ENCODE data around the gene RFWD3. TPM values are rescaled to one million over a fixed set of nuclear protein-coding genes. Genes with fewer than 3 reads are reported as not detected.
"Not testable (repeated sequence)": the region's sequence is repeated elsewhere in the genome, so short reads cannot be mapped to it uniquely, and the experiment has no call there.

RFWD3 gene
- total and polyA plus RNA-seq, 2 experiments from 2014 or later, result 8.2 to 11.1 TPM

GRCh38 chr16:74679983-74680382 is 13.3 kb upstream of the RFWD3 start:
- no peaks in the 10 kb centered on the region for H3K4me1 ChIP-seq (ENCODE audit: low read depth)
- DNase-seq (ENCODE audit: low read depth in 1 of 2, low spot score in 1 of 2), result peak in 1 of 2 donors; percentile 25
- no peaks in the 10 kb centered on the region for H3K36me3 ChIP-seq
- TF ChIP-seq CTCF (IDR thresholded peaks at IDR 0.05; ENCODE audit: low read depth, low read length), result no peak
- H3K27ac ChIP-seq, result no peak overlapping the region
- H3K4me3 ChIP-seq, result no peak overlapping the region
- H3K9me3 ChIP-seq (ENCODE audit: low read depth), result no peaks in the 10 kb centered on the region
- H3K27me3 ChIP-seq, result peaks cover 3% of the 10 kb centered on the region

GRCh38 chr16:74677868-74678267 is 11.2 kb upstream of the RFWD3 start:
- no peak for TF ChIP-seq CTCF (IDR thresholded peaks at IDR 0.05; ENCODE audit: low read depth, low read length)
- H3K27me3 ChIP-seq, result peaks cover 3% of the 10 kb centered on the region
- no peaks in the 10 kb centered on the region for H3K9me3 ChIP-seq (ENCODE audit: low read depth)
- H3K4me1 ChIP-seq (ENCODE audit: low read depth), result no peaks in the 10 kb centered on the region
- no peaks in the 10 kb centered on the region for H3K36me3 ChIP-seq
- H3K27ac ChIP-seq, result no peak overlapping the region
- H3K4me3 ChIP-seq, result no peak overlapping the region
- DNase-seq (ENCODE audit: low read depth in 1 of 2, low spot score in 1 of 2), result no peak

GRCh38 chr16:74673876-74674275 is 7.2 kb upstream of the RFWD3 start:
- H3K27ac ChIP-seq, result no peak overlapping the region
- no peak for DNase-seq (ENCODE audit: low read depth in 1 of 2, low spot score in 1 of 2)
- no peaks in the 10 kb centered on the region for H3K36me3 ChIP-seq
- no peaks in the 10 kb centered on the region for H3K4me1 ChIP-seq (ENCODE audit: low read depth)
- H3K9me3 ChIP-seq (ENCODE audit: low read depth), result no peaks in the 10 kb centered on the region
- TF ChIP-seq CTCF (IDR thresholded peaks at IDR 0.05; ENCODE audit: low read depth, low read length), result no peak
- H3K4me3 ChIP-seq, result no peak overlapping the region
- H3K27me3 ChIP-seq, result peaks cover 6% of the 10 kb centered on the region

- H3K4me3 ChIP-seq; H3K9me3 ChIP-seq (ENCODE audit: low read depth); H3K27me3 ChIP-seq; H3K27ac ChIP-seq; H3K4me1 ChIP-seq (ENCODE audit: low read depth); H3K36me3 ChIP-seq; DNase-seq (ENCODE audit: low read depth in 1 of 2, low spot score in 1 of 2): not testable (repeated sequence)
Observed at GRCh38 chr16:74668877-74669276, 2.2 kb upstream of the RFWD3 start.

- peaks cover 2% of the 10 kb centered on the region for H3K27me3 ChIP-seq
- H3K9me3 ChIP-seq (ENCODE audit: low read depth), result no peaks in the 10 kb centered on the region
- no peak for TF ChIP-seq CTCF (IDR thresholded peaks at IDR 0.05; ENCODE audit: low read depth, low read length)
- H3K36me3 ChIP-seq, result peaks cover 12% of the 10 kb centered on the region
- H3K4me3 ChIP-seq, result peak overlapping the region; percentile 95
- peak; percentile 34 to 71 for DNase-seq (ENCODE audit: low read depth in 1 of 2, low spot score in 1 of 2)
- peak overlapping the region; percentile 41 for H3K27ac ChIP-seq
- H3K4me1 ChIP-seq (ENCODE audit: low read depth), result no peaks in the 10 kb centered on the region
Observed at GRCh38 chr16:74667255-74667700, 601 bp upstream of the RFWD3 start.

- no peaks in the 10 kb centered on the region for H3K4me1 ChIP-seq (ENCODE audit: low read depth)
- H3K27me3 ChIP-seq, result no peaks in the 10 kb centered on the region
- H3K4me3 ChIP-seq, result peak overlapping the region; percentile 95
- no peak for TF ChIP-seq CTCF (IDR thresholded peaks at IDR 0.05; ENCODE audit: low read depth, low read length)
- peaks cover 15% of the 10 kb centered on the region for H3K36me3 ChIP-seq
- H3K27ac ChIP-seq, result peak overlapping the region; percentile 91
- no peaks in the 10 kb centered on the region for H3K9me3 ChIP-seq (ENCODE audit: low read depth)
- DNase-seq (ENCODE audit: low read depth in 1 of 2, low spot score in 1 of 2), result no peak
Observed at GRCh38 chr16:74666010-74666421, 661 bp downstream of the RFWD3 start.
